Trophoblast cell (in vitro differentiated cells and primary cell): Measurements from ENCODE around the gene BRCA2. TPM values are rescaled to one million over a fixed set of nuclear protein-coding genes. Genes with fewer than 3 reads are reported as not detected.

ENCODE experiments used
- DNase-seq, 2 donors: peaks; one replicate each; pipeline ENCODE4 v3.0.0-alpha.2; 2016
- H2AFZ ChIP-seq: 2 replicates; pipeline ENCODE4 v1.6.1; 2013; ENCODE audit warnings: low read length, moderate library complexity, mild to moderate bottlenecking; ENCODE audit not compliant: insufficient read depth, poor library complexity
- H2AK5ac ChIP-seq: 2 replicates; pipeline ENCODE4 v1.6.1; 2013; ENCODE audit warnings: mild to moderate bottlenecking, low read length
- H2BK120ac ChIP-seq: 2 replicates; pipeline ENCODE4 v1.6.1; 2013; ENCODE audit warnings: low read length, mild to moderate bottlenecking, moderate library complexity; ENCODE audit not compliant: insufficient read depth, poor library complexity
- H2BK12ac ChIP-seq: 2 replicates; pipeline ENCODE4 v1.6.1; 2013; ENCODE audit warnings: mild to moderate bottlenecking, low read length, moderate library complexity
- H2BK5ac ChIP-seq: 2 replicates; pipeline ENCODE4 v1.6.1; 2013; ENCODE audit warnings: low read length, low read depth, moderate library complexity, mild to moderate bottlenecking; ENCODE audit not compliant: poor library complexity
- H3K14ac ChIP-seq: 2 replicates; pipeline ENCODE4 v1.6.1; 2013; ENCODE audit warnings: mild to moderate bottlenecking, low read length
- H3K18ac ChIP-seq: 2 replicates; pipeline ENCODE4 v1.6.1; 2013; ENCODE audit warnings: mild to moderate bottlenecking, low read length
- H3K23ac ChIP-seq: 2 replicates; pipeline ENCODE4 v1.6.1; 2013; ENCODE audit warnings: low read length
- H3K27ac ChIP-seq: 2 replicates; pipeline ENCODE4 v1.5.1; 2013; ENCODE audit warnings: low read depth, mild to moderate bottlenecking, inconsistent platforms, low read length, moderate library complexity
- H3K27me3 ChIP-seq: 2 replicates; pipeline ENCODE4 v1.6.1; 2013; ENCODE audit warnings: inconsistent platforms, mild to moderate bottlenecking, low read length, moderate library complexity; ENCODE audit not compliant: insufficient read depth
- H3K36me3 ChIP-seq, 2 experiments: 1 replicate in 1 of 2; 2 replicates in 1 of 2; pipeline ENCODE4 v1.6.1; 2013; ENCODE audit warnings: low read length in 2 of 2, mild to moderate bottlenecking in 2 of 2, moderate library complexity in 1 of 2; ENCODE audit not compliant: insufficient read depth in 2 of 2, control insufficient read depth in 1 of 2
- H3K4ac ChIP-seq: 2 replicates; pipeline ENCODE4 v1.6.1; 2013; ENCODE audit warnings: low read depth, mild to moderate bottlenecking, low read length, moderate library complexity
- H3K4me1 ChIP-seq, 2 experiments: 1 replicate in 1 of 2; 2 replicates in 1 of 2; pipeline ENCODE4 v1.6.1; 2013; ENCODE audit warnings: low read length in 2 of 2, mild to moderate bottlenecking in 2 of 2, moderate library complexity in 1 of 2; ENCODE audit not compliant: insufficient read depth in 2 of 2, control insufficient read depth in 1 of 2
- H3K4me2 ChIP-seq: 2 replicates; pipeline ENCODE4 v1.6.1; 2013; ENCODE audit warnings: inconsistent platforms, mild to moderate bottlenecking, low read length, moderate library complexity
- H3K4me3 ChIP-seq: 2 replicates; pipeline ENCODE4 v1.5.1; 2013; ENCODE audit warnings: mild to moderate bottlenecking, low read depth, low read length, inconsistent platforms
- H3K79me1 ChIP-seq: one replicate; pipeline ENCODE4 v1.6.1; 2013; ENCODE audit warnings: low read length
- H3K79me2 ChIP-seq: 2 replicates; pipeline ENCODE4 v1.6.1; 2013; ENCODE audit warnings: low read length, mild to moderate bottlenecking; ENCODE audit not compliant: control insufficient read depth, insufficient read depth, poor library complexity
- H3K9ac ChIP-seq: 2 replicates; pipeline ENCODE4 v1.6.1; 2013; ENCODE audit warnings: mild to moderate bottlenecking, low read length
- H3K9me3 ChIP-seq: 2 replicates; pipeline ENCODE4 v1.6.1; 2013; ENCODE audit warnings: low read depth, mild to moderate bottlenecking, control low read depth, inconsistent platforms, low read length; ENCODE audit not compliant: insufficient read depth
- H4K12ac ChIP-seq: 2 replicates; pipeline ENCODE4 v1.6.1; 2013; ENCODE audit warnings: low read depth, mild to moderate bottlenecking, low read length, moderate library complexity
- H4K8ac ChIP-seq: 2 replicates; pipeline ENCODE4 v1.6.1; 2013; ENCODE audit warnings: low read depth, mild to moderate bottlenecking, low read length, moderate library complexity
- H4K91ac ChIP-seq: one replicate; pipeline ENCODE4 v1.6.1; 2013; ENCODE audit warnings: low read depth, mild to moderate bottlenecking, low read length, moderate library complexity
- WGBS: extraction: QIAGEN DNeasy Blood & Tissue Kit; methylation state at CpG from one replicate; pipeline ENCODE4 v1.1.7; 2013; ENCODE audit warnings: missing lambda C conversion rate; ENCODE audit not compliant: insufficient read length, insufficient coverage; ENCODE audit errors: extremely low coverage; 5-methylcytosine and 5-hydroxymethylcytosine counted together
- polyA plus RNA-seq: library from polyadenylated mRNA; stranded (reverse); fragments of 200-250 nt; gene quantifications from 2 replicates; pipeline ENCODE4 v1.2.3, GENCODE V29; 2013

The BRCA2 gene, protein sequence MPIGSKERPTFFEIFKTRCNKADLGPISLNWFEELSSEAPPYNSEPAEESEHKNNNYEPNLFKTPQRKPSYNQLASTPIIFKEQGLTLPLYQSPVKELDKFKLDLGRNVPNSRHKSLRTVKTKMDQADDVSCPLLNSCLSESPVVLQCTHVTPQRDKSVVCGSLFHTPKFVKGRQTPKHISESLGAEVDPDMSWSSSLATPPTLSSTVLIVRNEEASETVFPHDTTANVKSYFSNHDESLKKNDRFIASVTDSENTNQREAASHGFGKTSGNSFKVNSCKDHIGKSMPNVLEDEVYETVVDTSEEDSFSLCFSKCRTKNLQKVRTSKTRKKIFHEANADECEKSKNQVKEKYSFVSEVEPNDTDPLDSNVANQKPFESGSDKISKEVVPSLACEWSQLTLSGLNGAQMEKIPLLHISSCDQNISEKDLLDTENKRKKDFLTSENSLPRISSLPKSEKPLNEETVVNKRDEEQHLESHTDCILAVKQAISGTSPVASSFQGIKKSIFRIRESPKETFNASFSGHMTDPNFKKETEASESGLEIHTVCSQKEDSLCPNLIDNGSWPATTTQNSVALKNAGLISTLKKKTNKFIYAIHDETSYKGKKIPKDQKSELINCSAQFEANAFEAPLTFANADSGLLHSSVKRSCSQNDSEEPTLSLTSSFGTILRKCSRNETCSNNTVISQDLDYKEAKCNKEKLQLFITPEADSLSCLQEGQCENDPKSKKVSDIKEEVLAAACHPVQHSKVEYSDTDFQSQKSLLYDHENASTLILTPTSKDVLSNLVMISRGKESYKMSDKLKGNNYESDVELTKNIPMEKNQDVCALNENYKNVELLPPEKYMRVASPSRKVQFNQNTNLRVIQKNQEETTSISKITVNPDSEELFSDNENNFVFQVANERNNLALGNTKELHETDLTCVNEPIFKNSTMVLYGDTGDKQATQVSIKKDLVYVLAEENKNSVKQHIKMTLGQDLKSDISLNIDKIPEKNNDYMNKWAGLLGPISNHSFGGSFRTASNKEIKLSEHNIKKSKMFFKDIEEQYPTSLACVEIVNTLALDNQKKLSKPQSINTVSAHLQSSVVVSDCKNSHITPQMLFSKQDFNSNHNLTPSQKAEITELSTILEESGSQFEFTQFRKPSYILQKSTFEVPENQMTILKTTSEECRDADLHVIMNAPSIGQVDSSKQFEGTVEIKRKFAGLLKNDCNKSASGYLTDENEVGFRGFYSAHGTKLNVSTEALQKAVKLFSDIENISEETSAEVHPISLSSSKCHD (N-terminal part only)
- polyA plus RNA-seq = 4.1 and 5.2 TPM in 2 replicates

DNA sequence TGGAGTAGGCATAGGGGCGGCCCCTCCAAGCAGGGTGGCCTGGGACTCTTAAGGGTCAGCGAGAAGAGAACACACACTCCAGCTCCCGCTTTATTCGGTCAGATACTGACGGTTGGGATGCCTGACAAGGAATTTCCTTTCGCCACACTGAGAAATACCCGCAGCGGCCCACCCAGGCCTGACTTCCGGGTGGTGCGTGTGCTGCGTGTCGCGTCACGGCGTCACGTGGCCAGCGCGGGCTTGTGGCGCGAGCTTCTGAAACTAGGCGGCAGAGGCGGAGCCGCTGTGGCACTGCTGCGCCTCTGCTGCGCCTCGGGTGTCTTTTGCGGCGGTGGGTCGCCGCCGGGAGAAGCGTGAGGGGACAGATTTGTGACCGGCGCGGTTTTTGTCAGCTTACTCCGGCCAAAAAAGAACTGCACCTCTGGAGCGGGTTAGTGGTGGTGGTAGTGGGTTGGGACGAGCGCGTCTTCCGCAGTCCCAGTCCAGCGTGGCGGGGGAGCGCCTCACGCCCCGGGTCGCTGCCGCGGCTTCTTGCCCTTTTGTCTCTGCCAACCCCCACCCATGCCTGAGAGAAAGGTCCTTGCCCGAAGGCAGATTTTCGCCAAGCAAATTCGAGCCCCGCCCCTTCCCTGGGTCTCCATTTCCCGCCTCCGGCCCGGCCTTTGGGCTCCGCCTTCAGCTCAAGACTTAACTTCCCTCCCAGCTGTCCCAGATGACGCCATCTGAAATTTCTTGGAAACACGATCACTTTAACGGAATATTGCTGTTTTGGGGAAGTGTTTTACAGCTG lies at the start of gene BRCA2, which contains the start of gene ZAR1L:
BRCA2 (plus strand) TSS at position 271 of the 790 bp plus-strand sequence. CDS start 953 bp downstream, outside the sequence.
ZAR1L (minus strand) TSS at position 126 of the 790 bp plus-strand sequence. CDS start 3,438 bp downstream, outside the sequence.
- peak within 1 kb of the TSS; percentile 84 for H4K8ac ChIP-seq
- H3K79me1 ChIP-seq = peaks cover 7% of the 10 kb centered on the region
- H2BK5ac ChIP-seq = peak within 1 kb of the TSS; percentile 92
- H3K4me1 ChIP-seq = peaks cover 0 to 4% of the 10 kb centered on the region in 2 experiments
- H2BK12ac ChIP-seq = no peak within 1 kb of the TSS
- no peak within 1 kb of the TSS for H3K23ac ChIP-seq
- peak within 1 kb of the TSS; percentile 76 for H2AFZ ChIP-seq
- no peaks in the 10 kb centered on the region for H3K9me3 ChIP-seq
- peak within 1 kb of the TSS; percentile 82 for H3K4me2 ChIP-seq
- H3K9ac ChIP-seq = peak within 1 kb of the TSS; percentile 89
- H3K27me3 ChIP-seq = no peaks in the 10 kb centered on the region
- H3K36me3 ChIP-seq = no peaks in the 10 kb centered on the region
- WGBS = no CpG with 5 or more reads among the region's 60 CpGs
- H3K79me2 ChIP-seq = peaks cover 2% of the 10 kb centered on the region
- H4K91ac ChIP-seq = peak within 1 kb of the TSS; percentile 91
- H2BK120ac ChIP-seq = peak within 1 kb of the TSS; percentile 44
- peak within 1 kb of the TSS; percentile 81 for H3K27ac ChIP-seq
- peak; percentile 95 to 98 for DNase-seq
- peak within 1 kb of the TSS; percentile 84 for H3K14ac ChIP-seq
- H3K18ac ChIP-seq = peak within 1 kb of the TSS; percentile 78
- peak within 1 kb of the TSS; percentile 91 for H3K4me3 ChIP-seq
- peak within 1 kb of the TSS; percentile 61 for H4K12ac ChIP-seq
- H3K4ac ChIP-seq = peak within 1 kb of the TSS; percentile 38
- no peak within 1 kb of the TSS for H2AK5ac ChIP-seq

- Histone ChIP-seq H4K12ac (no peak overlapping the region), H3K27me3 (no peaks in the 10 kb centered on the region), H3K4me2 (no peak overlapping the region), H3K79me2 (no peaks in the 10 kb centered on the region), H3K9ac (no peak overlapping the region), H3K4me3 (no peak overlapping the region), H3K36me3 (no peaks in the 10 kb centered on the region), H4K91ac (no peak overlapping the region), H3K79me1 (no peaks in the 10 kb centered on the region), H4K8ac (no peak overlapping the region), H3K14ac (no peak overlapping the region), H2BK5ac (no peak overlapping the region), H2AFZ (no peak overlapping the region), H3K18ac (no peak overlapping the region), H2BK120ac (no peak overlapping the region), H3K23ac (no peak overlapping the region), H3K27ac (no peak overlapping the region), H2BK12ac (no peak overlapping the region), H3K9me3 (no peaks in the 10 kb centered on the region), H2AK5ac (no peak overlapping the region), H3K4ac (no peak overlapping the region), H3K4me1 (peaks cover 0 to 5% of the 10 kb centered on the region in 2 experiments)
- no peak for DNase-seq
- no CpG with 5 or more reads among the region's 2 CpGs for WGBS
Observed at GRCh38 chr13:32265726-32266125, 49.6 kb upstream of the BRCA2 start.

DNA sequence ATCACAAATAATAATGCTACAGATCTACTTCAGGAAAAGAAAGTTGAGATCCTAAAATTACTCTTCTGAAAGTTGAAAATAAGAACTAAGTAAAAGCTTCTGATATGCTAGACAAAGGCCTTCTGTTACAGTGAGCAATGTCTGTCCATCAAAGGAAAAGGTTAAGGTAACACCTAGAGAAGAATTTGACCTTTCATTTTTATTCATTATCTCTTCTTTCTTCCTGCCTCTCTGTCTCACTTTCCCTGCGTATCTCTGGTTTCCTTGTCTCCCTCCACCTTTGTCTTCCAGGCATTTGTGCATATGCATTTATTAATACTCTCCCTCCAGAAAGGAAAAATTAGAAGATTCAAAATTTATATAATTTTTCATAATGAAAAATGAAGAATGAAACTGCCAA lies 49.2 kb upstream of the BRCA2 start:
- no CpG with 5 or more reads among the region's 1 CpG for WGBS
- H2AK5ac ChIP-seq = no peak overlapping the region

More for the DNA sequence above, 49.2 kb upstream of the BRCA2 start:
- Histone ChIP-seq H4K12ac (no peak overlapping the region), H4K8ac (no peak overlapping the region), H4K91ac (no peak overlapping the region), H3K79me1 (no peaks in the 10 kb centered on the region), H3K23ac (no peak overlapping the region), H3K4ac (no peak overlapping the region), H3K79me2 (no peaks in the 10 kb centered on the region), H3K27me3 (no peaks in the 10 kb centered on the region), H2BK12ac (no peak overlapping the region), H3K9ac (no peak overlapping the region), H3K4me1 (peaks cover 0 to 5% of the 10 kb centered on the region in 2 experiments), H3K14ac (no peak overlapping the region), H2AFZ (no peak overlapping the region), H3K9me3 (no peaks in the 10 kb centered on the region), H3K4me2 (no peak overlapping the region), H3K18ac (no peak overlapping the region), H3K36me3 (no peaks in the 10 kb centered on the region), H2BK120ac (no peak overlapping the region), H3K27ac (no peak overlapping the region), H3K4me3 (no peak overlapping the region), H2BK5ac (no peak overlapping the region)
- no peak for DNase-seq
